GM13977 (cell line): ENCODE data around the gene NOSTRIN.

Source experiments
- DNase-seq: peaks from one replicate; pipeline ENCODE4 v3.0.0; 2012; ENCODE audit warnings: low spot score
- in situ Hi-C: fragments of 300-500 bp; cut with MboI; formaldehyde crosslinking; loops from one replicate; pipeline ENCODE4 v1.12.0; 2022; ENCODE audit warnings: low sequenced_read_pairs, low pct_unique_long_range_greater_than_20kb, mixed read lengths, inconsistent platforms; ENCODE audit not compliant: unreplicated experiment
- TF ChIP-seq, protein P1 (sequence below): IDR thresholded peaks from 2 replicates; pipeline ENCODE4 v1.5.1; 2012; ENCODE audit warnings: mild to moderate bottlenecking, control low read depth; ENCODE audit not compliant: insufficient read depth; ENCODE audit errors: extremely low read depth, missing control alignments

Gene NOSTRIN

DNA sequence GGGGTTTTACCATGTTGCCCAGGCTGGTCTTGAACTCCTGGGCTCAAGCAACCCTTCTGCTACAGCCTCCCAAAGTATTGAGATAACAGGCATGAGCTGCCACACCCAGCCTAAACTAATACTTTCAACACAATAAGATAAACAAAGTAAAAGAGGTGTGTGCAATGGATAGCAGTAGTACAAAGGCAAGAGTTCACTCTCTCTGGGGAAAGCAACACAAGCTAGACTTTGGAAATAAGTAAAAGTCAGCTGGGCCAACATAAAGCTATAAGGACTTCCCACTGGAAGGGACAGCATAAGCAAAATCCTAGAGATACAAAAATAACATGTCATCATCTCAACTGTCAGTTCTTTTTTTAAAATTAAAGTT lies 5.2 kb upstream of the NOSTRIN start:
- in situ Hi-C loops, result no loop called here
- TF ChIP-seq, protein P1, sequence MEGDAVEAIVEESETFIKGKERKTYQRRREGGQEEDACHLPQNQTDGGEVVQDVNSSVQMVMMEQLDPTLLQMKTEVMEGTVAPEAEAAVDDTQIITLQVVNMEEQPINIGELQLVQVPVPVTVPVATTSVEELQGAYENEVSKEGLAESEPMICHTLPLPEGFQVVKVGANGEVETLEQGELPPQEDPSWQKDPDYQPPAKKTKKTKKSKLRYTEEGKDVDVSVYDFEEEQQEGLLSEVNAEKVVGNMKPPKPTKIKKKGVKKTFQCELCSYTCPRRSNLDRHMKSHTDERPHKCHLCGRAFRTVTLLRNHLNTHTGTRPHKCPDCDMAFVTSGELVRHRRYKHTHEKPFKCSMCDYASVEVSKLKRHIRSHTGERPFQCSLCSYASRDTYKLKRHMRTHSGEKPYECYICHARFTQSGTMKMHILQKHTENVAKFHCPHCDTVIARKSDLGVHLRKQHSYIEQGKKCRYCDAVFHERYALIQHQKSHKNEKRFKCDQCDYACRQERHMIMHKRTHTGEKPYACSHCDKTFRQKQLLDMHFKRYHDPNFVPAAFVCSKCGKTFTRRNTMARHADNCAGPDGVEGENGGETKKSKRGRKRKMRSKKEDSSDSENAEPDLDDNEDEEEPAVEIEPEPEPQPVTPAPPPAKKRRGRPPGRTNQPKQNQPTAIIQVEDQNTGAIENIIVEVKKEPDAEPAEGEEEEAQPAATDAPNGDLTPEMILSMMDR, result no peak
- DNase-seq, result no peak

DNA sequence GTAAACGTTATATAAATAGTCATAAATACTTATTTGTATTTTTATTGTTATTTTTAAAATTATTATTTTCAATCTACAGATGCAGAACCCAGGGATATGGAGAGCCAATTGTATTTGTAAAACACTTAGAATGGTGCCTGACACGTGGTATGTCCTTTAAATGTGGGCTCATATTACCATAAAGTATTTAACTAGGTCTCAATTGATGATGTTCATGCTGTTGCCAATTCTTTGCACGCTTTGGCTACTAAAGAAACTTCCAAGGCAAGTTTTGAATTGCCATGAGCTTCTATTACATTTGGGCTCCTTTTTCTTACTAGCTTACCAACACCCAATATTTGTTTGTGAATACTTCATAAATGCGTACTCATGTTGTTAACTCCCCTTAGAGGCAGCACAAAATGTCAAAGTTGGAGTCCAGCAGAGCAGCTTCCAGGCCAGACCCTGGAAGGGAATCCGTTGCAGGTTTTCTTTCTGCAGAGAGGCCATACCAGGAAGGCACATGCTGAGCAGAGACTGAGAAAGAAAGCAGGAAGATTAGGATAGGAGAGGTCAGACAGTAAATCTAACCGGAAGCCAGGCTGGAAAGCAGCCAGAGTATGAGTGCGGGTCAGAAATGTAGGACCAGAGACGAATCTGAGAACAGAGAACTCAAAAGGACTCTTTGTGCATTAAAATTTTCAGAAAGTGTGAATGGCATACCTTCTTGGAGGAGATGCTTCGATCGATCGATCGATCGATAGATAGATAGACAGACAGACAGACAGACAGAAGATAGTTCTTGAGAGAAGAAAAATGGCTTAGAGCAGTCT lies 4.2 kb upstream of the NOSTRIN start:
- in situ Hi-C loops, result no loop called here
- no peak for DNase-seq
- TF ChIP-seq, protein P1, result no peak

DNA sequence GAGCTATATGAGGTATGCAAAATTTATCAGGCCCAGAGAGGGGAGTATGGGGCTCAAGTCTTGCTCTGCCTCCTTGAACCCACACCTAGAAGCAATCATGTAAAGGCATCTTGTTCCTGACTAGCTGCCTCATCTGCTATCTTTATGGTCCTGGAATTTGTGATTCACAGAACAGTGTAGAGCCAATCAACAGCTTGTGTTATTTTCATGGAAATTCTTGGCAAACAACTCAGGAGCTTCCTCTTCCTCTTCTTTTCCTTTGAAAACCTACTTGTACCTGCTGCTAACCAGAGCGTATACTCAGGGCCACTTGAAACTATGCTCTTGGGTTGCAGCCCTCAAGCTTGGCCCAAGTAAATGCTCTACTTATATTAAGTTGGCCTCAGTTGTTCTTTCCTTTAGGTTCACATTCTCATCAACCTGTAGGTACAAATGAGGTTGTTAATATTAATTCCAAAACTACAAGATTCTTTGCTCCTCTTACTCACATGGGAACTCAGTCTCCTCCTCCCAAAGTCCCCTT lies 3.5 kb upstream of the NOSTRIN start:
- in situ Hi-C loops, result no loop called here
- TF ChIP-seq, protein P1, result no peak

DNA sequence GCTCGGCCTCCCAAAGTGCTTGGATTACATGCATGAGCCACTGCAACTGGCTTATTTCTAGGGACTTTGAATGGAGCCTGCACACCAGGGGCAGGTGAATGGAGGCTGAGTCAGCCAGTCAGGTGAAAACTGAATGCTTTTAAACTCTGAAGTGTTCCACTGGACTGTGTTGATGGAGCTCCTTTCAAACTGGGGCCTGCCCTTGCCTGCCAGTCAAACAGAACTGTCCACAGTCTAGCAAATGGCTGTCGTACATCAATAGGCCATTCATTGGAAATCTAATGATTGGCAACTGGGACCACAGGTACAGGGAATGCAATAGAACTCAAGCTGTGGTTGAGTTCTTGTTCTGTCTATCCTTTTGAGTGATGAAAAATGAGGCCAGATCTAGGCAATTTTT lies 966 bp upstream of the NOSTRIN start:
- TF ChIP-seq, protein P1, result no peak
- DNase-seq, result no peak
- in situ Hi-C loops, result no loop called here

More for the DNA sequence above, 3.5 kb upstream of the NOSTRIN start:
- DNase-seq, result no peak

DNA sequence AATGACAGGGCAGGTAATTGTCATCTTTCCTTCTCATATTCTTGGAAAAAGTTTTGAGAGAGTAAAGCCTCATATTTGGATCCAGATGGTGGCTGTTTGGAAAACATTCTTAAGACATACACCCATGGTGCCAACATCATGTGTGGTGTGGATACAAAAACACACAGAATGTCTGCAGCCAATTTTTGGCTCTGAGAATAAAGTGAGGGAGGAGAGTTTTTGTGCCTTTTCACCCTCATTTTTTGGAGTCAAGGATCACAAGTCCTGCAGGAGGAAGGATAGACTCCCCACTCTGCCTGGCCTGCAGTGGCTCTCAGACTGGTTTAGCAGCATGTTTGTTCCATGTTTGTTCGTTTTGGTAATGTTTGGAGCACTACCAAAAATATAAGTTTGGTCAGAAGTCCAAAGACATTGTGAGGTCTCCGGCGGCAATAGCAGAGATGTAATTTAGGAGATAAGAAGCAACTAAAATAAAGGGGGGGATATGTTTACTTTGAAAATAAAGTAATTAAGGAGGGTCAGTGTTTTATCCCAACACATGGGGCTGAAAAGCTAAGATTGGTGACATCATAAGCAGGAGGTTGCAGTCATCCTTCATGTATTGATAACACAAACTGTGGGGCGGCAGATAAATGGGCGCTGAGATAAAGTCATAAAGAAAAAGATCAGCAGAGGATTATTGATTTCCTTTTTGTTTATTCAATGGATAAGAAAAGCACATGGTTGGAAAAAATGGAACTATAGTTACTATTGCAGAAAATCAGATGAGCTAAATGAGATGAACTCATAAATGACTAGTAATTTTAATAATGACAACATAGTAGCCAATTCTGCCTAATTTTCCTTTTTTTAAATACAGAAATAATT lies 655 bp downstream of the NOSTRIN start:
- no peak for DNase-seq
- in situ Hi-C loops, result no loop called here
- TF ChIP-seq, protein P1, result no peak

DNA sequence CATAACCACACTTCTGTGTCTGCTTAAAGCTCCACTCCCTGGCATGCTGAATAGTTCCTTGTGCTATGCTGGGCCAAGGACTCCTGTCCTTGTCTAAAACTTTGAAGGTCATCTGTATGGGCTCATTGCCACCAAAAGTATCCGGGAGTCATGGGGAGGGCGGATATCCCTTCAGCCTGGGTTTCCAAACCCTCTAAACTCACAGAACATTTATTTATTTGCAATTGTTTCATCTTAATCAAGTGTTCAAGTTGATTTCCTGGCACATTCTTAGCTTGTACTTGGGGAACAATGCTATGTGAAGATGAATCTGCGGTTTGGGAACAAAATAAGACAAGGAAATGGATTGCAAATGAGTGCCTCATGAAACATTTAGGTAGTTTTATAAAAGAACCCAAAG lies 1.8 kb downstream of the NOSTRIN start:
- in situ Hi-C loops, result no loop called here
- DNase-seq, result no peak
- TF ChIP-seq, protein P1, result no peak
